Jurkat, Clone E6-1 (cell line): ENCODE results near the gene GDI2.

Experiments used
- DNase-seq: peaks from one replicate; pipeline ENCODE4 v3.0.0-alpha.2; 2011; ENCODE audit warnings: low read depth, low spot score
- H3K4me3 ChIP-seq: 2 replicates; pipeline ENCODE4 v1.5.1; 2011; ENCODE audit warnings: mild to moderate bottlenecking, low read length, control low read depth, moderate library complexity

Gene GDI2

DNA sequence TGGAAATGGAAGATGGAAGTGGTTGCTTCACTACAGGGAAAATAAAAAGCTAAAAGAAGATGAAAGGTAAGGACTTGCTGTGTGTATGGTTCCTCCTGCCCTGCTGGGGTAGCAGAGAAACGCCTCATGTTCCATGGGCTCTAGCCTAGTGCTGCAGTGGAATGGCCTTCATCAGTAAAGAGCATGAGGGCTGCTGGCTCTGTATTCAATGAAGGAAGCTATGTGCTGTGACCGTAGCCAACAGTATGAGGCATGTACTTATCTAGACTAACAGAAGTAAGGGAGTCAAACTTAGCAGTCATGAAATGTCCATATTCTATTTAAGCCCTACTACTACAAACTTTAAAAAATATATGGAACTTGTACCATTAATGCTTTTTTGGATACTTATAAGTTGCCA lies 54.3 kb downstream of the GDI2 start:
- no peak overlapping the region for H3K4me3 ChIP-seq
- no peak for DNase-seq

GRCh38 chr10:5757766-5758517 lies 55.3 kb downstream of the GDI2 start:
- no peak for DNase-seq
- H3K4me3 ChIP-seq = no peak overlapping the region

DNA sequence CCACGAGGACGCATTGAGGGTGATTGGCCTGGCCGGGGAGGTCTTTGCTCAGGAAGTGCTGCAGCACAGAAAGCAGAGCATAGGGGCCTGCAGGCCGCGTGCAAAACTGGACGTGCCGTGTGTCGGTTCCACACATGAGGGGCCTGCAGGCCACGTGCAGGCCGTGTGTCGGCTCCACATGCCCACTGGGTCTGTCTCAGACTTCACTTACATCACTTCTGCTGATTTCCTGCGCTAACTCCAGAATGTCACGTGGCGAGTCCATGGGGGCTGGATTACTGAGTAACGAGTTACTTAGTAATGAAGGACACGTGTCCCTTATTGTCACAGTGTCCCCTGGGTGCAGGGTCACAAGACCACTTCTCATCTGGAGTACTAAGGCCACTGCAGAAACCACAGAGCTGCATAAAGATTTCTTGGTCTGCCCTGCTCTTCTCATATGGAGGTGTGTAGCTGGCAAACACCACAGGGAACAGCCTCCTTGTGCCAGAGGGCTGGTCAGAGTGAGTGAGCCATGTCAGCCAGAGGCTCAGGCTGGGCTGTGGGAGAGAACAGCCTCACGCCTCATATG lies 60.8 kb downstream of the GDI2 start:
- no peak overlapping the region for H3K4me3 ChIP-seq
- DNase-seq = no peak

DNA sequence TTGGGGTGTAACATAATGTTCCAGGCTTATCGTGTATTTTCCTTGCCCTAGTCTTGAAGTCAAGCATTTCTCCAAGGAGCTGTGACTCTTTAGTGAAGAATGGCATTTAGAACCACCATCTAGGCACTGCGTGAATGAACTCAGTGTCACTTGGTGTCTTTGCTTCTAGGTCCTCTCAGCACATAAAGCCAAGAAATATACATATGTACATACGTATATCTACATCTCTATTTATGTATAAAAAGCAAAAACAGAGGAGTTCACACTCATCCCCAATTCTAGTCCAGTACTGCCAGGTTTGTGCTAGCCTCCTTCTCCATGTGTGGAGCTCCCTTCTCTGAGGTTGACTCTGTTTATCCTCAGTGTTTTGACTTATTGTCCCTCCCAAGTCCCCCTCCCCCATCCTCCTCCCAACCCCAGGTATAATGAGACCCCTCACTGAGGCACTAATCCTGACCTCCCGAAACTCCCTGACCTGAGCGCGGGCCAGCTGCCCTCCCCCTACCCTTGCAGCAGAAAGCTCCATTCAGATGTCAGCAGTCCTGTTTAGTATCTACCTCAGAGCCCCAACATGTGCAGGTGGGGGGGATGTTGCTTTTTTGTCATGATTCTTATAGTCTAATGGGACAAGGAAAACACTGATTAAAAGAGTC lies 61.5 kb downstream of the GDI2 start:
- no peak overlapping the region for H3K4me3 ChIP-seq
- DNase-seq = no peak

DNA sequence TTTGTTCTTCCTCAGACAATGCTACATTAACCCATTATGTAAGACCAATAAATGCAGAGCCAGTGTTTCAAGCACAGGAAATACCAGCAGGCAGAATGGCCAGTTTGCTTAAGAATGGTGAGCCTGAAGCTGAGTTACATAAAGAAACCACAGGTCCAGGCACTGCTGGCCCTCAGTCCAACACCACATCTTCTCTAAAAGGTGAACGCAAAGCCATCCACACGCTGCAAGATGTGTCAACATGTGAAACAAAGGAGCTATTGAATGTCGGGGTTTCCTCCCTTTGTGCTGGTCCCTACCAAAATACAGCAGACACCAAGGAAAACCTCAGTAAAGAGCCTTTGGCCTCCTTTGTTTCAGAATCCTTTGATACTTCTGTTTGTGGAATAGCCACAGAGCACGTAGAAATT lies 64.8 kb downstream of the GDI2 start:
- no peak overlapping the region for H3K4me3 ChIP-seq
- DNase-seq = no peak

DNA sequence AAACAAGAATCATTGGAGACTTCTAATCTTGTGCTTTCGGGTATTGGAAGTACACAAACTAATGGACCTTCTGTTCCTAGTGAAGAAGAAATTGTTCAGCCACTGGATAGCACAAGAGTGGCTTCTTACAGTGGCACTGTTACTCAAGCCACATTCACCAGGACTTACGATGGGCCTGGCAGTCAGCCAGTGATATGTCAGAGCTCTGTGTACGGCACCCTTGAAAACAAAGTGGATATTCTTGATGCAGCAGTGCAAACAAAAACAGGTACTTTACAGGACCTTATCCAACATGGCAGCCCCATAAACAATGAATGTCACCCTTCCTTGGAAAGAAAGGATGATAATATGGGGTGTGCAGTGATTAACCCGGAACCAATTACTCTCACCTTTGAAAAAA lies 67.0 kb downstream of the GDI2 start:
- no peak overlapping the region for H3K4me3 ChIP-seq
- DNase-seq = no peak

GRCh38 chr10:5744849-5745248 lies 68.4 kb downstream of the GDI2 start:
- H3K4me3 ChIP-seq = no peak overlapping the region
- no peak for DNase-seq

- DNase-seq = no peak
- no peak overlapping the region for H3K4me3 ChIP-seq
These were observed 69.5 kb downstream of the GDI2 start for GRCh38 chr10:5743736-5744135.

- no peak overlapping the region for H3K4me3 ChIP-seq
- DNase-seq = no peak
These were observed 71.1 kb downstream of the GDI2 start for GRCh38 chr10:5742116-5742515.

GRCh38 chr10:5741276-5741675 lies 72.0 kb downstream of the GDI2 start:
- H3K4me3 ChIP-seq = no peak overlapping the region
- no peak for DNase-seq

- H3K4me3 ChIP-seq = no peak overlapping the region
- no peak for DNase-seq
These were observed 74.8 kb downstream of the GDI2 start for GRCh38 chr10:5738427-5738826.

GRCh38 chr10:5737352-5737751 lies 75.9 kb downstream of the GDI2 start:
- H3K4me3 ChIP-seq = no peak overlapping the region
- DNase-seq = no peak

DNA sequence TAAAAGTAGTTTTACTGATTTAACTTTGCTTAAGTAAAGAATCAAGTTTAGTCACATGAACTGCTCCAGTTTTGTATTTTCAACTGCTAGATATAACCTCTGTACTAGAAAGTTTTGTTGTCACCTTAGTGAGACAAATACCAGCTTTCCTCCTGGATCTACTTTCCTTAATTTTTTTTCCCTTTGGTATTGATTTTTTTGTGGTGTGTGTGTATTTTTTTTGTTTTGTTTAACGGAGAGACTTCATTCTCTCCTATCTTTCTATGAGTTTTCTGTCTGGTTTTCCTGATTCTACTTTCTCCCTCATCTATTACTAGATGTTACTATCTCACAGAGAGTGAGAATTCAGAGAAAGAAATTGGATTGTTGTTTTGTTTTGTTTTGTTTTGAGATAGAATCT lies 76.6 kb downstream of the GDI2 start:
- DNase-seq = no peak

GRCh38 chr10:5735119-5735518 lies 78.1 kb downstream of the GDI2 start:
- no peak for DNase-seq
- H3K4me3 ChIP-seq = no peak overlapping the region

More for the DNA sequence above, 76.6 kb downstream of the GDI2 start:
- H3K4me3 ChIP-seq = no peak overlapping the region

DNA sequence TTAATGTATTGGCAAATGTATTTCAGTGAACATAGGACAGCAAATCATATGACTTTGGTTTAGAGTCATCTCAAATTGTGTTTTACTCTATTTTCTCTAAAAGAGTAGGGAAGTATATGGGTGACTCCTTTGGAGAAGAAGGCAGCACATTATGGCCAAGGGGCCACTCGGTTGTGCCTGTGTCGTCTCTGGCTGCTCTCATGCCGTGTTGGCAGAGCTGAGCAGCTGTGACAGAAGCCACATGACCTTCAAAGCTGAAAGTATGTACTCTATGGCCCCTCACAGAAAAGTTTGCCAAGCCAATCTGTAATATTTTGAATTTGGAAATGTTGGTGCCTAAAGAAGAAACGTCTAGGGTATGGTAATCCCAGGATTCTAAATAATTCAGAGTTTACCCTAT lies 81.1 kb downstream of the GDI2 start:
- H3K4me3 ChIP-seq = no peak overlapping the region
- DNase-seq = no peak

- DNase-seq = no peak
- no peak overlapping the region for H3K4me3 ChIP-seq
These were observed 81.7 kb downstream of the GDI2 start for GRCh38 chr10:5731559-5731958.

DNA sequence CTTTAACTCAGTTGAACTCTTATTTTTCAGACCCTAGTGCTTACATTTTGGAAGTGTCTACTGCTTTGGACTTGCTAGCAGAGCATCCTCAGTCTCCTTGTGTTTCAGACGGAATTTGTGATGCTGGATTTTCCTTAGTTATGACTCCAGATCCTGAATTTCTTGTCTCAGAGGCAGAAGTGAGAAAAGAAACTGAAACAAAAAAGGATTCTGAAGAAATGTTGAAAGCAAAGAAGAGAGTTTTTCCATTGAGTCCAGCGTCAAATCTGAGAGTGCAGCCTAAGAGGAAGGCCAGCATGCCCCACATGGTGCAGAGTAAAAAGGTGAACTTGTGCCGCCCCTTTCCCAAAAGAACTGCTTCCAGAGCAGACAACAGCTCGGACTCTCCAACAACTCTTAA lies 82.5 kb downstream of the GDI2 start:
- H3K4me3 ChIP-seq = no peak overlapping the region
- DNase-seq = no peak

DNA sequence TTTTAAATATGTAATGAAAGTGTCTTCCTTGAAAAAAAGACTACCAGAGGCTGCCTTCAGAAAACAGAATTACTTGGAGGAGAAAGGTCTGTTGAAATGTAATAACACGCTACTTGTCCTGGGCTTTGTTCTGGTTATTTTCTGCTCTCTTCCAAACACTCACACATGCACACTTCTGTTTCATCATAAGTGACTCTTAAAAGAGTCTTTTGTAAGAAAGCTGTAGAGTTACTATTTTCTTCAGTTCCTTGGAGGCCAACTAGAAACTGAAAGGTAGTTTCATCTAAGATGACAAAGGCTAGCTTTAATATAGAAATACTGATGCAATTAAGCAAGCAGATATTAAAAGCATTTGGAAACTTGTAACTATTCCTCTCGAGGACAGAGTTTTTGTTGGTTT lies 89.5 kb downstream of the GDI2 start:
- no peak overlapping the region for H3K4me3 ChIP-seq
- DNase-seq = no peak

- H3K4me3 ChIP-seq = no peak overlapping the region
- no peak for DNase-seq
These were observed 93.1 kb downstream of the GDI2 start for GRCh38 chr10:5720182-5720581.

DNA sequence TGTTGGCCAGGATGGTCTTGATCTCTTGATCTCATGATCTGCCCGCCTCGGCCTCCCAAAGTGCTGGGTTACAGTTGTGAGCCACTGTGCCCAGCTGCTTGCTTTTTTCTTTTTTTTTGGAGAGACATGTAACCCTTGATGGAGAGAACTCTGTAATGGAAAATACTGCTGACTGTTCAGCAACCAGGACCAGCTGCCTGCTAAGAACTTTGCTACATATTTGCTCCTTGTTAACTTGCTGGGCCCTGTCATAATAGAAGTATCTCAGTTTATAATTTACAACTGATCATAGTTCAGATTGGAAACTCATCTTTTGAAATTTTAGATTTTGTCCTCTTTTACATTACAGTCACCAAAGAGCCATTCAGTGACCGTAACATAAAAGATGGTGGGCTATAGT lies 93.7 kb downstream of the GDI2 start:
- no peak for DNase-seq
- H3K4me3 ChIP-seq = no peak overlapping the region
